GM20000 (cell line): ENCODE results near the gene ZNF91.

Experiments used
- DNase-seq: peaks from one replicate; pipeline ENCODE4 v3.0.0; 2012; ENCODE audit warnings: low spot score
- TF ChIP-seq, protein P1 (sequence below): IDR thresholded peaks from 2 replicates; pipeline ENCODE4 v1.5.1; 2012; ENCODE audit warnings: mild to moderate bottlenecking, control low read depth; ENCODE audit errors: extremely low read depth, missing control alignments

The ZNF91 gene

GRCh38 chr19:23395041-23395721, at the start of gene ZNF91:
ZNF91 (minus strand) TSS chr19:23395471; CDS start chr19:23395354, 117 bp downstream.
- TF ChIP-seq, protein P1, sequence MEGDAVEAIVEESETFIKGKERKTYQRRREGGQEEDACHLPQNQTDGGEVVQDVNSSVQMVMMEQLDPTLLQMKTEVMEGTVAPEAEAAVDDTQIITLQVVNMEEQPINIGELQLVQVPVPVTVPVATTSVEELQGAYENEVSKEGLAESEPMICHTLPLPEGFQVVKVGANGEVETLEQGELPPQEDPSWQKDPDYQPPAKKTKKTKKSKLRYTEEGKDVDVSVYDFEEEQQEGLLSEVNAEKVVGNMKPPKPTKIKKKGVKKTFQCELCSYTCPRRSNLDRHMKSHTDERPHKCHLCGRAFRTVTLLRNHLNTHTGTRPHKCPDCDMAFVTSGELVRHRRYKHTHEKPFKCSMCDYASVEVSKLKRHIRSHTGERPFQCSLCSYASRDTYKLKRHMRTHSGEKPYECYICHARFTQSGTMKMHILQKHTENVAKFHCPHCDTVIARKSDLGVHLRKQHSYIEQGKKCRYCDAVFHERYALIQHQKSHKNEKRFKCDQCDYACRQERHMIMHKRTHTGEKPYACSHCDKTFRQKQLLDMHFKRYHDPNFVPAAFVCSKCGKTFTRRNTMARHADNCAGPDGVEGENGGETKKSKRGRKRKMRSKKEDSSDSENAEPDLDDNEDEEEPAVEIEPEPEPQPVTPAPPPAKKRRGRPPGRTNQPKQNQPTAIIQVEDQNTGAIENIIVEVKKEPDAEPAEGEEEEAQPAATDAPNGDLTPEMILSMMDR, result no peak
- DNase-seq, result peak; percentile 85

- TF ChIP-seq, protein P1, result peak; percentile 17
- no peak for DNase-seq
These were observed 45.5 kb upstream of the ZNF91 start for GRCh38 chr19:23440791-23441190.

DNA sequence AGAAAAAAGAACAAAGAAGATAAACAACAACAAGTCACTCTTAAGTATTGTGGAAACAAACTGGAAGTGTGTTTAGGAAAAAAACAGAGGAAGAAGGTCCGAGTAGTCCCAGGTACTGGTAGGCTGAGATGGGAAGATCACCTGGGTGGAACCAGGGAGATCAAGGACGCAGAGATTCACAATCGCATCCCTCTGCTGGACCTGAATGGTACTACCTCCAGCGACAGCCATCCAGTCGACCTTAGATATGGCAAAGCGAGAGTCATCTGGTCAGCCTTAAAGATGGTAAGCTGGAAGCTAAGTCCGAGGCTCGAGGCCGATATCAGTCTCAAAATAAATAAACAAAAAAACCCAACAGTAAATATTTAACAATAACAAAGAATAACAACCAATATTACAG, 44.9 kb upstream of the ZNF91 start:
- no peak for DNase-seq
- TF ChIP-seq, protein P1, result no peak

GRCh38 chr19:23439623-23440022, 44.4 kb upstream of the ZNF91 start:
- no peak for DNase-seq

GRCh38 chr19:23437901-23438300, 42.6 kb upstream of the ZNF91 start:
- TF ChIP-seq, protein P1, result no peak
- no peak for DNase-seq

More at GRCh38 chr19:23439623-23440022, 44.4 kb upstream of the ZNF91 start:
- TF ChIP-seq, protein P1, result no peak

DNA sequence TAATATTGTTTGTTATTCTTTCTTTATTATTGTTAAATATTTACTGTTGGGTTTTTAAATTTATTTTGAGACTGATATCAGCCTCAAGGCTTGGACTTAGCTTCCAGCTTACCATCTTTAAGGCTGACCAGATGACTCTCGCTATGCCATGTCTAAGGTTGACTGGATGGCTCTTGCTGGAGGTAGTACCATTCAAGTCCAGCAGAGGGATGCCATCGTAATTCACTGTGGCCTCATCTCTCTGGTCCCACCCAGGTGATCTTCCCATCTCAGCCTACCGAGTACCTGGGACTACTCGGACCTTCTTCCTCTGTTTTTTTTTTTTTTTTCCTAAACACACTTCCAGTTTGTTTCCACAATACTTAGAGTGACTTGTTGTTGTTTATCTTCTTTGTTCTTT, 41.7 kb upstream of the ZNF91 start:
- TF ChIP-seq, protein P1, result no peak
- DNase-seq, result no peak

- no peak for DNase-seq
- TF ChIP-seq, protein P1, result no peak
These were observed 41.0 kb upstream of the ZNF91 start for GRCh38 chr19:23436318-23436717.
